ENCODE data around the gene MFSD8. TPM values are rescaled to one million over a fixed set of nuclear protein-coding genes. Genes with fewer than 3 reads are reported as not detected.

Gene MFSD8
- total and polyA plus RNA-seq, 2 of the 8 experiments (the other 6 are each of a cell fraction or from before 2014, with no cell fraction given) = 9.2 to 15.8 TPM

GRCh38 chr4:128006592-128006991 lies 41.6 kb upstream of the MFSD8 start (continued):
- TF ChIP-seq SP1 (IDR thresholded peaks at IDR 0.05; ENCODE audit: low read depth, low read length) = no peak
- TF ChIP-seq EZH2 (IDR thresholded peaks at IDR 0.05; ENCODE audit: low read depth, low read length, severe bottlenecking) = no peak
- no peak for TF ChIP-seq CHD2 (IDR thresholded peaks at IDR 0.05; ENCODE audit: low read length)
- TF ChIP-seq MAFK (IDR thresholded peaks at IDR 0.05; ENCODE audit: low read depth, low read length) = no peak
- TF ChIP-seq TAF7 (optimal IDR thresholded peaks at IDR 0.05; ENCODE audit: borderline replicate concordance, low read depth, low read length) = no peak

All from H1 (cell line).